Muscle layer of colon (tissue), 2 donors: Measurements from ENCODE around the gene TNIP2.
"Not testable (repeated sequence)": the region's sequence is repeated elsewhere in the genome, so short reads cannot be mapped to it uniquely, and the experiment has no call there.

Experiments used
- H3K27ac ChIP-seq: one replicate; pipeline ENCODE4 v1.7.0; 2013; ENCODE audit warnings: low read depth, mild to moderate bottlenecking, low read length, moderate library complexity
- H3K27me3 ChIP-seq, 2 donors: one replicate each; pipeline ENCODE4 v1.7.0; 2013; ENCODE audit warnings: low read length in 2 of 2, mild to moderate bottlenecking in 2 of 2; ENCODE audit not compliant: insufficient read depth in 2 of 2, control insufficient read depth in 1 of 2
- H3K36me3 ChIP-seq: one replicate; pipeline ENCODE4 v1.7.0; 2013; ENCODE audit warnings: mild to moderate bottlenecking, low read length; ENCODE audit not compliant: insufficient read depth
- H3K4me1 ChIP-seq: one replicate; pipeline ENCODE4 v1.7.0; 2013; ENCODE audit warnings: mild to moderate bottlenecking, low read length; ENCODE audit not compliant: insufficient read depth
- H3K4me3 ChIP-seq, 2 donors: one replicate each; pipeline ENCODE4 v1.7.0; 2013; ENCODE audit warnings: low read length in 2 of 2, low read depth in 1 of 2, mild to moderate bottlenecking in 1 of 2, moderate library complexity in 1 of 2
- H3K9ac ChIP-seq: one replicate; pipeline ENCODE4 v1.7.0; 2013; ENCODE audit warnings: low read length
- H3K9me3 ChIP-seq: one replicate; pipeline ENCODE4 v1.7.0; 2013; ENCODE audit warnings: mild to moderate bottlenecking, low read length
- donor health status: abdominal sarcoma.
- donor health status: Adenocarcinoma of cecum.

The TNIP2 gene

GRCh38 chr4:2783790-2784189, 27.7 kb upstream of the TNIP2 start:
- Histone ChIP-seq H3K4me1 (no peaks in the 10 kb centered on the region), H3K4me3 (no peak overlapping the region), H3K9ac (no peak overlapping the region), H3K27me3 (no peaks in the 10 kb centered on the region), H3K9me3 (no peaks in the 10 kb centered on the region), H3K36me3 (no peaks in the 10 kb centered on the region), H3K27ac (no peak overlapping the region)

- Histone ChIP-seq H3K4me1 (no peaks in the 10 kb centered on the region), H3K9me3 (no peaks in the 10 kb centered on the region), H3K27ac (no peak overlapping the region), H3K36me3 (no peaks in the 10 kb centered on the region), H3K9ac (no peak overlapping the region), H3K4me3 (no peak overlapping the region), H3K27me3 (no peaks in the 10 kb centered on the region)
Measured at GRCh38 chr4:2781911-2782310, 25.8 kb upstream of the TNIP2 start.

- not testable (repeated sequence) for H3K9me3 ChIP-seq, H3K36me3 ChIP-seq, H3K9ac ChIP-seq, H3K27ac ChIP-seq, H3K4me1 ChIP-seq, H3K4me3 ChIP-seq, H3K27me3 ChIP-seq
Measured at GRCh38 chr4:2780643-2781042, 24.5 kb upstream of the TNIP2 start.

GRCh38 chr4:2771264-2771663, 15.1 kb upstream of the TNIP2 start:
- H3K4me3 ChIP-seq, result no peak overlapping the region
- H3K4me1 ChIP-seq, result no peaks in the 10 kb centered on the region
- H3K36me3 ChIP-seq, result no peaks in the 10 kb centered on the region
- no peak overlapping the region for H3K27ac ChIP-seq
- no peak overlapping the region for H3K9ac ChIP-seq
- H3K9me3 ChIP-seq, result no peaks in the 10 kb centered on the region
- H3K27me3 ChIP-seq, result peaks cover 0 to 10% of the 10 kb centered on the region in 2 donors

- no peak overlapping the region for H3K27ac ChIP-seq
- no peak overlapping the region for H3K4me3 ChIP-seq
- no peaks in the 10 kb centered on the region for H3K9me3 ChIP-seq
- H3K27me3 ChIP-seq, result peaks cover 0 to 10% of the 10 kb centered on the region in 2 donors
- no peaks in the 10 kb centered on the region for H3K4me1 ChIP-seq
- no peaks in the 10 kb centered on the region for H3K36me3 ChIP-seq
- H3K9ac ChIP-seq, result no peak overlapping the region
Measured at GRCh38 chr4:2768921-2769336, 12.8 kb upstream of the TNIP2 start.

GRCh38 chr4:2768124-2768523, 12.0 kb upstream of the TNIP2 start:
- no peaks in the 10 kb centered on the region for H3K36me3 ChIP-seq
- H3K27ac ChIP-seq, result no peak overlapping the region
- H3K9me3 ChIP-seq, result no peaks in the 10 kb centered on the region
- H3K4me3 ChIP-seq, result no peak overlapping the region
- H3K4me1 ChIP-seq, result no peaks in the 10 kb centered on the region
- H3K9ac ChIP-seq, result no peak overlapping the region
- peaks cover 0 to 10% of the 10 kb centered on the region in 2 donors for H3K27me3 ChIP-seq

GRCh38 chr4:2767705-2768074, 11.6 kb upstream of the TNIP2 start:
- Histone ChIP-seq H3K9ac (no peak overlapping the region), H3K4me3 (no peak overlapping the region), H3K9me3 (no peaks in the 10 kb centered on the region), H3K36me3 (no peaks in the 10 kb centered on the region), H3K4me1 (no peaks in the 10 kb centered on the region), H3K27me3 (peaks cover 0 to 10% of the 10 kb centered on the region in 2 donors), H3K27ac (no peak overlapping the region)

GRCh38 chr4:2767046-2767704, 11.0 kb upstream of the TNIP2 start:
- Histone ChIP-seq H3K27ac (no peak overlapping the region), H3K27me3 (peaks cover 0 to 10% of the 10 kb centered on the region in 2 donors), H3K9ac (no peak overlapping the region), H3K4me3 (no peak overlapping the region), H3K36me3 (no peaks in the 10 kb centered on the region), H3K9me3 (no peaks in the 10 kb centered on the region), H3K4me1 (no peaks in the 10 kb centered on the region)

- H3K27me3 ChIP-seq, result peaks cover 0 to 10% of the 10 kb centered on the region in 2 donors
- no peaks in the 10 kb centered on the region for H3K9me3 ChIP-seq
- no peaks in the 10 kb centered on the region for H3K4me1 ChIP-seq
- H3K36me3 ChIP-seq, result no peaks in the 10 kb centered on the region
- H3K27ac ChIP-seq, result no peak overlapping the region
- no peak overlapping the region for H3K9ac ChIP-seq
- H3K4me3 ChIP-seq, result no peak overlapping the region
Measured at GRCh38 chr4:2765832-2766526, 9.8 kb upstream of the TNIP2 start.

- Histone ChIP-seq H3K36me3 (no peaks in the 10 kb centered on the region), H3K27ac (peak overlapping the region; percentile 24), H3K4me3 (peak overlapping the region; percentile 60 to 69), H3K27me3 (peaks cover 0 to 10% of the 10 kb centered on the region in 2 donors), H3K4me1 (no peaks in the 10 kb centered on the region), H3K9ac (no peak overlapping the region), H3K9me3 (no peaks in the 10 kb centered on the region)
Measured at GRCh38 chr4:2763511-2763967, 7.4 kb upstream of the TNIP2 start.

GRCh38 chr4:2762486-2763370, 6.6 kb upstream of the TNIP2 start:
- H3K36me3 ChIP-seq, H3K9ac ChIP-seq, H3K27me3 ChIP-seq, H3K9me3 ChIP-seq, H3K27ac ChIP-seq, H3K4me3 ChIP-seq, H3K4me1 ChIP-seq: not testable (repeated sequence)
